Transverse colon (tissue), 4 donors: ENCODE results near the gene FAM43A.

Experiments
- EP300 ChIP-seq: sonication (generic); formaldehyde crosslinking; IDR thresholded peaks from one replicate; pipeline ENCODE4 v1.6.1; 2017; ENCODE audit warnings: antibody characterized with exemption, low read depth
- POLR2A ChIP-seq: fragments of 450-650 bp; IDR thresholded peaks from one replicate; pipeline ENCODE4 v1.6.1; 2016; ENCODE audit warnings: antibody characterized with exemption, mild to moderate bottlenecking, moderate library complexity
- POLR2AphosphoS5 ChIP-seq, 3 donors: sonication (generic); formaldehyde crosslinking; IDR thresholded peaks; one replicate each; pipeline ENCODE4 v1.6.1; 2016; ENCODE audit warnings: antibody characterized with exemption in 3 of 3
- TF ChIP-seq, protein P1 (sequence below), 5 experiments: fragments of 200-600 bp in 3 of 5; fragments of 450-650 bp in 2 of 5; sonication (generic) in 3 of 5; IDR thresholded peaks; 1 replicate in 2 of 5; 2 replicates in 3 of 5; pipeline ENCODE4 v1.5.1; 2016 to 2017; ENCODE audit warnings: antibody characterized with exemption in 5 of 5, inconsistent platforms in 3 of 5, mild to moderate bottlenecking in 2 of 5, moderate library complexity in 1 of 5

DNA sequence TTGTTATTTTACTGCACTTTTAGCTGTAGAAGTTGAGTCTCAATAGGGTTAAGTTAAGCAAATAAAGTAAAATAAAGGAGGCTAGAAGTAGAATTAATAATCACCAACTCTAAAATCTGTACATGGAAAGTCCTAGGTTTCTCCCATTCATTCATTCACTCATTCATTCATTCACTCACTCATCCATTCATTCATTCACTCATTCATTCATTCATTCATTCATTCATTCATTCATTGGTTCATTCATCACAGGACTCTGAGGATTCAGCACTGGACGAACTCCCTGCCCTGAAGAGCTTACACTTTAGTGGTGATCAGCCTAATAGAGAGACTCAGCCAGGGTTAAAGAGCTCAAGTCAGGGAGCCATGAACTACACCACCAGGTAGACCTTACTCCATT is 9.2 kb upstream of the FAM43A start:
- TF ChIP-seq, protein P1, sequence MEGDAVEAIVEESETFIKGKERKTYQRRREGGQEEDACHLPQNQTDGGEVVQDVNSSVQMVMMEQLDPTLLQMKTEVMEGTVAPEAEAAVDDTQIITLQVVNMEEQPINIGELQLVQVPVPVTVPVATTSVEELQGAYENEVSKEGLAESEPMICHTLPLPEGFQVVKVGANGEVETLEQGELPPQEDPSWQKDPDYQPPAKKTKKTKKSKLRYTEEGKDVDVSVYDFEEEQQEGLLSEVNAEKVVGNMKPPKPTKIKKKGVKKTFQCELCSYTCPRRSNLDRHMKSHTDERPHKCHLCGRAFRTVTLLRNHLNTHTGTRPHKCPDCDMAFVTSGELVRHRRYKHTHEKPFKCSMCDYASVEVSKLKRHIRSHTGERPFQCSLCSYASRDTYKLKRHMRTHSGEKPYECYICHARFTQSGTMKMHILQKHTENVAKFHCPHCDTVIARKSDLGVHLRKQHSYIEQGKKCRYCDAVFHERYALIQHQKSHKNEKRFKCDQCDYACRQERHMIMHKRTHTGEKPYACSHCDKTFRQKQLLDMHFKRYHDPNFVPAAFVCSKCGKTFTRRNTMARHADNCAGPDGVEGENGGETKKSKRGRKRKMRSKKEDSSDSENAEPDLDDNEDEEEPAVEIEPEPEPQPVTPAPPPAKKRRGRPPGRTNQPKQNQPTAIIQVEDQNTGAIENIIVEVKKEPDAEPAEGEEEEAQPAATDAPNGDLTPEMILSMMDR (IDR thresholded peaks at IDR 0.05) = no peak
- TF ChIP-seq POLR2AphosphoS5 (IDR thresholded peaks at IDR 0.05) (no peak), EP300 (no peak), POLR2A (no peak)
